ENCODE results near the gene ITGAL. TPM values are rescaled to one million over a fixed set of nuclear protein-coding genes. Genes with fewer than 3 reads are reported as not detected.
"Not testable (repeated sequence)": the region's sequence is repeated elsewhere in the genome, so short reads cannot be mapped to it uniquely, and the experiment has no call there.

Gene ITGAL
- total RNA-seq, 2 donors from 2014 or later = 297 to 390 TPM

DNA sequence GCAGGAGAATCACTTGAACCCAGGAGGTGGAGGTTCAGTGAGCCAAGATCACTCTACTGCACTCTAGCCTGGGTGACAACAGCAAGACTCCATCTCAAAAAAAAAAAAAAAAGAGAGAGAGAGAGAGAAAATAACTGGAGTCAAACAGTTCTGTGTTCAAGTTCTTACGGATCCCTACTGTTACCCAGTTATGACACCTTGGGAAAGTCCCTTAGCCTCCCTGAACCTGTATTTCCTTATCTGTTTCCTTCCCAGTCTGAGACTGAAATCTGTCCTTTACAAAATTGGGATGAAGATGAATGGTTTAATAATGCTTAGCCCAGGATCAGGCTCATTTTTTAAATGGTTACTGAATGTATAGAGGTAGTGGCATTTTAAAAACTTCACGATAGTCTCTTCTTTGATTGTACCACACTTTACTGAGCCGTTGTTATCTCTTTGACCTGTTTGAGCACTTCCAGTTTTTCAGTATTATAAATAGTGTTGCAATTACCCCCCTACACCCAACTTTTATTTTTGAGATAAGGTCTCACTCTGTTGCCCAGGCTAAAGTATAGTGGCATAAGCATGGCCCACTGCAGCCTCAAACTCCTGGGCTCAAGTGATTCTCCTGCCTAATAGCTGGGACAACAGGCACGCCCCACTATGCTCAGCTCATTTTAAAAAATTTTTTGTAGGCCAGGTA, 36.7 kb downstream of the ITGAL start:
- Mint-ChIP-seq H3K36me3 (peaks cover 25 to 32% of the 10 kb centered on the region in 2 donors), H3K27ac (peak overlapping the region; percentile 49 to 90), H3K9me3 (no peaks in the 10 kb centered on the region)
- ATAC-seq (no peak), DNase-seq (ENCODE audit: low spot score in 2 of 2) (no peak)

DNA sequence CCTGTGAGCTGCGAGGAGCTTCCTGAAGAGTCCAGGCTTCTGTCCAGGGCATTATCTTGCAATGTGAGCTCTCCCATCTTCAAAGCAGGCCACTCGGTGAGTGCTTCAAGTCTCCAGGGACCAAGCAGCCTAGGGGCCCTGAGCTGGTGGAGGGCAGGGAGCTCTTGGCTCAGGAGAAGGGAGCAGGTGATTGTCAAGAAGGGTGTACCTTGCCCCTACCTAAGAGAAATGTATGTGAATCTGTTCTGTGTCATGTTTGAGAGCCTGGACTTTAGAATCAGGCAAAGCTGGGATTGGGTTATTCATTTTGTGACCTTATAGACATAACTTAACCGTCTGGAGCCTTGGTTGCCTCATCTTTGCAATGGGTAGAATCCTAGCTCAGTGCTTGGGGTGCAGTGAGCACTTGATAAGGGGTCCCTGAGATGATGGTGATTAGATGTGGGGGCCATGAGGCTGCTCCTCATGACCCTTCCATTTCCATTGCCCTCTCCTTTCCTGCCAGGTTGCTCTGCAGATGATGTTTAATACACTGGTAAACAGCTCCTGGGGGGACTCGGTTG, 37.9 kb downstream of the ITGAL start:
- ATAC-seq (no peak), DNase-seq (ENCODE audit: low spot score in 2 of 2) (no peak)
- H3K27ac Mint-ChIP-seq = peak overlapping the region; percentile 79
- no peaks in the 10 kb centered on the region for H3K9me3 Mint-ChIP-seq
- H3K36me3 Mint-ChIP-seq = peaks cover 30 to 36% of the 10 kb centered on the region in 2 donors

DNA sequence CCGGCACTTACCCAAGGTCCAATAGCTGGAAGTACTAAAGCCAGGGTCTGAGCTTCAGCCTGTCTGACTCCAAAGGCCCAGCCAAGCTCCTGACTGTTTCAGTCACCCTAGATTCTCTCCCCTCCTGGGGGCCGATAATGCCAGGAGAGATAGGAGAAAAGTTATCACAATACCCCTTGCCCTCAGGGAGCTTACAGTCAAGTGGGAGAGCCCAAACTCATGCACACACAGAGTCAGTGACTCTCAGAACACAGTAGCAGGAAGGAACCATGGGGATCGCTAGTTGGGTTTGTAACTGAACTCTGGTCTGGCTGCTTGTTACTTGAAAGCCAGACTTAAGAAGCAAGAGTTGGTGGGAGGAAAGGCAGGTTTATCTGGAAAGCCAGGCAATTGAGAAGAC, 39.0 kb downstream of the ITGAL start:
- H3K36me3 Mint-ChIP-seq = peaks cover 38 to 46% of the 10 kb centered on the region in 2 donors
- H3K27ac Mint-ChIP-seq = peak overlapping the region; percentile 67 to 79
- ATAC-seq = no peak
- DNase-seq (ENCODE audit: low spot score in 2 of 2) = no peak
- no peaks in the 10 kb centered on the region for H3K9me3 Mint-ChIP-seq

DNA sequence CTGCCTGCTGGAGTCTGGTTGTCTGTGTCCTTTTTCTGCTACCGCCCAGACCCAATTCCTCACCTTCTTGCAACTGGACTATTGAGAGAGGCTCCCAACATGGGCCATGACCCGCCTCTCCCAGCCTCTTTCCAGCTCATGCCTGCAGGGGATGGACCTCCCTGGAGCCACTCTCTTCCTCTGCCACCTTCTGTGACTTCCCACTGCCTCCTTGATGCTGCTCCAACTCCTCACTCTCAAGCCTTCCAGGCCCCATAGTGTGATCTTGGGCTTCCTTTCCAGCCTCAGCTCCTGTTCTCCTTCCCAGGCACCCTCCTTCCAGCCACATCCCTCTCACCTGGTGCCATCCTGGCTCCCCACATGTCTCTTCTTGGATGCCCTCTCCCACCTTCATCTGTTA, 42.7 kb downstream of the ITGAL start:
- Mint-ChIP-seq H3K9me3 (no peaks in the 10 kb centered on the region), H3K27ac (peak overlapping the region in 1 of 2 donors; percentile 67), H3K36me3 (peaks cover 56 to 68% of the 10 kb centered on the region in 2 donors)
- ATAC-seq (no peak), DNase-seq (ENCODE audit: low spot score in 2 of 2) (no peak)

DNA sequence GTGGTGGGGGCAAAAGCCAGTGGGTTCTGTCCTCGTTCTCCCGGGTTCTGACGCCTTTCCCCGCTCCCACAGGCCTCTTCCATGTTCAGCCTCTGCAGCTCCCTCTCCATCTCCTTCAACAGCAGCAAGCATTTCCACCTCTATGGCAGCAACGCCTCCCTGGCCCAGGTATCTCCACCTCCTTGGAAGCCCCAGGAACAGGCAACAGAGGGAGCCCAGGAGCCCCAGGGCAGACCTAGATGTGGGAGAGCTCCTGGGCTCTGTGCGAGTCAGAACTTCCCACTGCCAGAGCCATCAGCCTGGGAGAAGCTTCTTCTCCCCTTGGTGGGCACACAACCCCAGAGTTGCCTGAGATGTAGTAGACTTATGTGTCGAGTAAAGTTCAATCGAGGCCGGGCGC, 46.0 kb downstream of the ITGAL start:
- H3K27ac Mint-ChIP-seq = peak overlapping the region; percentile 72 to 85
- no peak for DNase-seq (ENCODE audit: low spot score in 2 of 2)
- no peaks in the 10 kb centered on the region for H3K9me3 Mint-ChIP-seq
- H3K36me3 Mint-ChIP-seq = peaks cover 31 to 51% of the 10 kb centered on the region in 2 donors
- ATAC-seq = no peak

DNA sequence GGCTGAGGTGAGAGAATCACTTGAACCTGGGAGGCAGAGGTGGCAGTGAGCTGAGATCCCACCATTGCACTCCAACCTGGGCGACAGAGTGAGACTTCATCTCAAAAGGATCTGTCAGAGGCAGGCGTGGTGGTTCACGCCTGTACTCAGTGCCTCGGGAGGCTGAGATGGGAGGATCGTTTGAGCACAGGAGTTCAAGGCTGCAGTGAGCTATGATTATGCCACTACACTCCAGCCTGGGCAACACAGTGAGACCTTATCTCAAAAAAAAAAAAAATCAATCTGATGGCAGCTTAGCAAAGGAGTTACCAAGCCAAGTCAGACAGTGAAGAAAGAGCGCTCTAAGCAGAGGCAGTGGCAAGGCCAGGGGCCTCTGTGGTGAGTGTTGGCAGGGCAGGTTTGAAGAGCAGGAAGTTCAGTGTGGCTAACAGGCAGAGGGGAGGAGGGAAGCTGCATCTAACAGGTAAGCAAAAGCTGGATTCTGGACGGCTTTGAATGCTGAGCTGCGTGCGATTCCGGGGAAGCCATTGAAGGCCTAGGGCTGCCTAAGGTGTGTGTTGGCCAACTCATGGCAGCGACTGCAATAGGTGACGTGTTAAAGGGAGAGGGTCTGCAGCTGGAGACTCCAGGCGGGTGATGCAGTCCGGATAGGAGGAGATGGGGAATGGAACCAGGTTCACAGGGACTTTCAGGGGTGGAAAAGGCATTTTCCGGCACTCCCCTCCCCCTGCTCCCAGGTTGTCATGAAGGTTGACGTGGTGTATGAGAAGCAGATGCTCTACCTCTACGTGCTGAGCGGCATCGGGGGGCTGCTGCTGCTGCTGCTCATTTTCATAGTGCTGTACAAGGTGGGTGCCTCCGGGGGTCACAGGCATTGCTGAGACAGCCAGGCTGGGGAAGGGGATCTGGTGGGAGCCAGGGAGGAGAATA, 46.8 kb downstream of the ITGAL start:
- ATAC-seq = no peak
- H3K27ac Mint-ChIP-seq = peak overlapping the region; percentile 72 to 85
- no peaks in the 10 kb centered on the region for H3K9me3 Mint-ChIP-seq
- DNase-seq (ENCODE audit: low spot score in 2 of 2) = no peak
- H3K36me3 Mint-ChIP-seq = peaks cover 31 to 51% of the 10 kb centered on the region in 2 donors

DNA sequence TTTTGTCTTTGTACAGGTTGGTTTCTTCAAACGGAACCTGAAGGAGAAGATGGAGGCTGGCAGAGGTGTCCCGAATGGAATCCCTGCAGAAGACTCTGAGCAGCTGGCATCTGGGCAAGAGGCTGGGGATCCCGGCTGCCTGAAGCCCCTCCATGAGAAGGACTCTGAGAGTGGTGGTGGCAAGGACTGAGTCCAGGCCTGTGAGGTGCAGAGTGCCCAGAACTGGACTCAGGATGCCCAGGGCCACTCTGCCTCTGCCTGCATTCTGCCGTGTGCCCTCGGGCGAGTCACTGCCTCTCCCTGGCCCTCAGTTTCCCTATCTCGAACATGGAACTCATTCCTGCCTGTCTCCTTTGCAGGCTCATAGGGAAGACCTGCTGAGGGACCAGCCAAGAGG, 48.9 kb downstream of the ITGAL start:
- DNase-seq (ENCODE audit: low spot score in 2 of 2) (no peak), ATAC-seq (no peak)
- Mint-ChIP-seq H3K9me3 (no peaks in the 10 kb centered on the region), H3K27ac (peak overlapping the region in 1 of 2 donors; percentile 6), H3K36me3 (peaks cover 18 to 36% of the 10 kb centered on the region in 2 donors)

DNA sequence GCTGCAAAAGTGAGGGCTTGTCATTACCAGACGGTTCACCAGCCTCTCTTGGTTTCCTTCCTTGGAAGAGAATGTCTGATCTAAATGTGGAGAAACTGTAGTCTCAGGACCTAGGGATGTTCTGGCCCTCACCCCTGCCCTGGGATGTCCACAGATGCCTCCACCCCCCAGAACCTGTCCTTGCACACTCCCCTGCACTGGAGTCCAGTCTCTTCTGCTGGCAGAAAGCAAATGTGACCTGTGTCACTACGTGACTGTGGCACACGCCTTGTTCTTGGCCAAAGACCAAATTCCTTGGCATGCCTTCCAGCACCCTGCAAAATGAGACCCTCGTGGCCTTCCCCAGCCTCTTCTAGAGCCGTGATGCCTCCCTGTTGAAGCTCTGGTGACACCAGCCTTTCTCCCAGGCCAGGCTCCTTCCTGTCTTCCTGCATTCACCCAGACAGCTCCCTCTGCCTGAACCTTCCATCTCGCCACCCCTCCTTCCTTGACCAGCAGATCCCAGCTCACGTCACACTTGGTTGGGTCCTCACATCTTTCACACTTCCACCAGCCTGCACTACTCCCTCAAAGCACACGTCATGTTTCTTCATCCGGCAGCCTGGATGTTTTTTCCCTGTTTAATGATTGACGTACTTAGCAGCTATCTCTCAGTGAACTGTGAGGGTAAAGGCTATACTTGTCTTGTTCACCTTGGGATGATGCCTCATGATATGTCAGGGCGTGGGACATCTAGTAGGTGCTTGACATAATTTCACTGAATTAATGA, 49.5 kb downstream of the ITGAL start:
- H3K36me3 Mint-ChIP-seq = peaks cover 14 to 32% of the 10 kb centered on the region in 2 donors
- H3K27ac Mint-ChIP-seq = peak overlapping the region; percentile 6 to 10
- DNase-seq (ENCODE audit: low spot score in 2 of 2) (no peak), ATAC-seq (no peak)
- H3K9me3 Mint-ChIP-seq = no peaks in the 10 kb centered on the region

DNA sequence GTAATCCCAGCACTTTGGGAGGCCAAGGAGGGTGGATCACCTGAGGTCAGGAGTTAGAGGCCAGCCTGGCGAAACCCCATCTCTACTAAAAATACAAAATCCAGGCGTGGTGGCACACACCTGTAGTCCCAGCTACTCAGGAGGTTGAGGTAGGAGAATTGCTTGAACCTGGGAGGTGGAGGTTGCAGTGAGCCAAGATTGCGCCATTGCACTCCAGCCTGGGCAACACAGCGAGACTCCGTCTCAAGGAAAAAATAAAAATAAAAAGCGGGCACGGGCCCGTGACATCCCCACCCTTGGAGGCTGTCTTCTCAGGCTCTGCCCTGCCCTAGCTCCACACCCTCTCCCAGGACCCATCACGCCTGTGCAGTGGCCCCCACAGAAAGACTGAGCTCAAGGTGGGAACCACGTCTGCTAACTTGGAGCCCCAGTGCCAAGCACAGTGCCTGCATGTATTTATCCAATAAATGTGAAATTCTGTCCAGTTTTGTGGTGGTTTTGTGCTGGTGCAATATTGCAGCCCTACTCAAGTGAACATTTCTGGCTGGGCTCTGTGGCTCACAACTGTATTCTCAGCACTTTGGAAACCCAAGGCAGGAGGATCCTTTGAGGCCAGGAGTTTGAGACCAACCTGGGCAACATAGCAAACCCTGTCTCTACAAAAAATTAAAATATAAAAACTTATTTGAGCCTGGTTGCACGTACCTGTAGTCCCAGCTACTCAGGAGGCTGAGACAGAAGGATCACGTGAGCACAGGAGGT, 50.3 kb downstream of the ITGAL start:
- Mint-ChIP-seq H3K27ac (peak overlapping the region in 1 of 2 donors; percentile 6), H3K36me3 (peaks cover 14 to 32% of the 10 kb centered on the region in 2 donors)
- not testable (repeated sequence) for ATAC-seq; H3K9me3 Mint-ChIP-seq; DNase-seq (ENCODE audit: low spot score in 2 of 2)

DNA sequence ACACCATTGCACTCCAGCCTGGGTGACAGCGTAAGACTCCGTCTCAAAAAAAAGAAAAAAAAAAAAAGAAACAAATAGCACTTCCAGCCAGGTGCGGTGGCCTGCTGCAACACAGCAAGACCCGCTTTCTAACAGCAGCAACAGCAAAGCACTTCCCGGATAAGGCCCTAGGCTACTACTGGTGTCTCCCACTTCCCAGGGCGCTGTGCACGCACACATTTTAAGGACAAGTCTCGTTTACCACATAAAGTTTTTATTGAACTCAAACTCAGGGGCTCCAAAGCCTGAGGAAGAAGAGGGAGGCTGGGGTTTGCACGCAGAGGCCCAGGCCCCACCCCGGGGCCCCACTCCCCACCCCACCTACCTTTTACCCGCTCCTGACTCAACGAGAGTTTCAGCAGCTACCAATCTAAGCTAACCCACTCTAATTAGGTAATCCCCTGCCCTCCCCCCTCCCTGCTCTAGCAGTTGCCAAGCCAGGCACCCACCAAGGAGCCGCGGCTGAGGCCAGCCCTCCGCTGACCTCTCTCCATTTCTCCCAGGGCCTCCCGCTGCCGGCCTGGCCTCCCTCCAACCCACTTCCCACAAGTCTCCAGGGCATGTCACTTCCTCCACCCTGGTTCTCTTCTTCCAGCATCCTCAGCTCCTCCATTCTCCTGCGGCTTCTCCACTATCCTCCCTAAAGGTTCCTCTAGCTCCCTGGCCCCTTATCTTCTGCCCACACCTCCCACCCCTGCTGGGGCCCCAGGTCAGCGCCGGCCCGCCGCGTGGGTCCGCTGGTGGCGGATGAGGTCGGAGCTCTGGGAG, 51.4 kb downstream of the ITGAL start:
- DNase-seq (ENCODE audit: low spot score in 2 of 2) (no peak), ATAC-seq (no peak)
- Mint-ChIP-seq H3K9me3 (no peaks in the 10 kb centered on the region), H3K27ac (peak overlapping the region; percentile 4 to 55), H3K36me3 (peaks cover 9 to 25% of the 10 kb centered on the region in 2 donors)

DNA sequence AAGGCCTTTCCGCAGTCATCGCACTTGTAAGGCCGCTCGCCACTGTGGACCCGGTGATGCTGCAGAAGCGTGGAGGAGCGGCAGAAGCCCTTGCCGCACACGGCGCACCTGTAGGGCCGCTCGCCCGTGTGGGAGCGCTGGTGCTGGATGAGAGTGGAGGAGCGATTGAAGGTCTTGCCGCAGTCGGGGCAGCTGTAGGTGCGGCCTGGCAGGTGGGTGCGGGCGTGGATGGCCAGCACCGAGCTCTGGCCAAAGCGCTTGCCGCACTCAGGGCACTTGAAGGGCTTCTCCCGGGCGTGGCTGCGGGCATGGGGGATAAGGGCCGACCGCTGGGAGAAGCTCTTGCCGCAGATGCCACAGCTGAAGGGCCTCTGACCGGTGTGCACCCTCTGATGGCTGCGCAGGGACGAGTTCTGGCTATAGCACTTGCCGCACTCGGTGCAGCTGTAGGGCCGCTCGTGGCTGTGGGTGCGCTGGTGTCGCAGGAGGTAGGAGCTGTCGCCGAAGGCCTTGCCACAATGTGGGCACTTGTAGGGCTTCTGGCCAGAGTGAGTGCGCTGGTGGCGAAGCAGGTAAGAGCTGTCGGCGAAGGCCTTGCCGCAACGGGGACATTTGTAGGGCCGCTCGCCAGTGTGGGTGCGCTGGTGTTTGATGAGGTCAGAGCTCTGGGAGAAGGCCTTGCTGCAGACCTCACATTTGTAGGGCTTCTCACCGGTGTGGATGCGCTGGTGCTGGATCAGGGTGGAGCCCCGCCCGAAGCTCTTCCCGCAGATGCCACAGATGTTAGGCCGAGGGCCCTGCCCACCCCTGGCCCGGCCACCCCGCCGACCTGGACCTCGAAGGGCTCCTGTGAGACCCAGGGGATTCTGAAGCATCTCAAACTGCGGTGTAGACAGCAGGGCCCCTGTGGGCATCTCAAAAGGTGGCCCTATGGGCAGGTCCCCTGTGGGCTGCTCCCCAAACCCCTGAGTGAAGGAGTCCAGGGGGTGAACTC, 52.3 kb downstream of the ITGAL start:
- peak overlapping the region; percentile 4 to 50 for H3K27ac Mint-ChIP-seq
- DNase-seq (ENCODE audit: low spot score in 2 of 2) (no peak), ATAC-seq (no peak)
- no peaks in the 10 kb centered on the region for H3K9me3 Mint-ChIP-seq
- peaks cover 0 to 16% of the 10 kb centered on the region in 2 donors for H3K36me3 Mint-ChIP-seq

DNA sequence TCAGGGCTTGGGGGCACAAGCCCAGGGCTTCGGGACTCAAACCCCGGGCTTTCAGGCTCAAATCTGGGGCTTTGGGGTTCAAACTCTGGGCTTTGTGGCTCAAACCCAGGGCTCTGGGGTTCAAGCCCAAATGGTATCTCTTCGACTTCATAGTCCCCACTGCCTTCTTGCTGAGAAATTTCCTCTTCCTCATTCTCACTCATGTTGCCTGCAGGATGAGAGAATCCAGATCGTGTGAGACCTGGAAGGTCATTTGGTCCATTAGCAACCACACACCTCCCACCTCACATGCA, 53.2 kb downstream of the ITGAL start:
- no peak for DNase-seq (ENCODE audit: low spot score in 2 of 2)
- Mint-ChIP-seq H3K36me3 (peaks cover 0 to 6% of the 10 kb centered on the region in 2 donors), H3K27ac (peak overlapping the region in 1 of 2 donors; percentile 56), H3K9me3 (no peaks in the 10 kb centered on the region)
- no peak for ATAC-seq

DNA sequence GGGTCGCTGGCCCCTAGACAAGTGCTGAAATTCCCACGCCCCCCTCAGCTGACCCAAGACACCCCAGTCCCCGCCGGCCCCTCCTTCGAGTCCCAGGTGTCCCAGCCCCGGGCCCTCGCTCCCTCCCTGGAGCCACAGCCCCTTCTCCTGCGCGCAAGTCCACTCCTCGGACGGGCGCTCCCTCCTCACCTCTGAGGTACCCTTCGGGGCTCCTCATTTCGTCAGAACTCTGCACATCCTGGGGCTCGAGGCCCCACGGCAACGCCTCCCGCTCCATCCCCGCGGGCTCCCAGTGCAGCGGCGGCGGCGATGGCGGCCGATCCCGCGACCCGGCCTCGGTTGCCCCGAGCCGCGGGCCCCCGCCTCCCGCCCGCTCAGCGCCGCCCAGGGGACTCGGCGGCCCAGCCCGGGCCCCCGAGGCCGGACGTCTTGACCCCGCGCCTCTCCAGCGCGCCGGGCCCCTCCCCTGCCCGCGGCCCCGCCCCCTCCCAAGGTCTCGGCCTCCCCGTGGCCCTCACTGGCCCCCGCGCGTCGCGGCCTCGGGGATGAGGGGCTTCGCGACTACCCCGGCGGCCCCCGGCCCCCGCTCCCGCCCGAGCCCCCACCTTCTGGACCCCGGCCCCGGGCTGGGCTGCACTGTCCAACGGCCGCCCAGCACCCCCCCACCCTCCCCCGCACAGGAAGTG, 53.7 kb downstream of the ITGAL start, which contains the start of gene ZNF768:
TSS of gene ZNF768 (minus strand) at position 430 of the 686 bp plus-strand sequence. CDS start at position 277, 153 bp downstream.
- peak in 1 of 2 donors; percentile 42 for DNase-seq (ENCODE audit: low spot score in 2 of 2)
- H3K36me3 Mint-ChIP-seq = peaks cover 0 to 6% of the 10 kb centered on the region in 2 donors
- no peaks in the 10 kb centered on the region for H3K9me3 Mint-ChIP-seq

More for the DNA sequence above, 53.7 kb downstream of the ITGAL start, which contains the start of gene ZNF768:
- peak within 1 kb of the TSS; percentile 79 to 90 for H3K27ac Mint-ChIP-seq
- peak in 1 of 2 donors; percentile 33 for ATAC-seq

All from activated naive CD4-positive, alpha-beta T cell treated with anti-CD3 and anti-CD28 coated beads, Interleukin-2, amount 50 U/mL, for 72 hours (primary cell).